ENCODE results near the gene CHRNA4.
"Not testable (repeated sequence)": the region's sequence is repeated elsewhere in the genome, so short reads cannot be mapped to it uniquely, and the experiment has no call there.

The CHRNA4 gene

DNA sequence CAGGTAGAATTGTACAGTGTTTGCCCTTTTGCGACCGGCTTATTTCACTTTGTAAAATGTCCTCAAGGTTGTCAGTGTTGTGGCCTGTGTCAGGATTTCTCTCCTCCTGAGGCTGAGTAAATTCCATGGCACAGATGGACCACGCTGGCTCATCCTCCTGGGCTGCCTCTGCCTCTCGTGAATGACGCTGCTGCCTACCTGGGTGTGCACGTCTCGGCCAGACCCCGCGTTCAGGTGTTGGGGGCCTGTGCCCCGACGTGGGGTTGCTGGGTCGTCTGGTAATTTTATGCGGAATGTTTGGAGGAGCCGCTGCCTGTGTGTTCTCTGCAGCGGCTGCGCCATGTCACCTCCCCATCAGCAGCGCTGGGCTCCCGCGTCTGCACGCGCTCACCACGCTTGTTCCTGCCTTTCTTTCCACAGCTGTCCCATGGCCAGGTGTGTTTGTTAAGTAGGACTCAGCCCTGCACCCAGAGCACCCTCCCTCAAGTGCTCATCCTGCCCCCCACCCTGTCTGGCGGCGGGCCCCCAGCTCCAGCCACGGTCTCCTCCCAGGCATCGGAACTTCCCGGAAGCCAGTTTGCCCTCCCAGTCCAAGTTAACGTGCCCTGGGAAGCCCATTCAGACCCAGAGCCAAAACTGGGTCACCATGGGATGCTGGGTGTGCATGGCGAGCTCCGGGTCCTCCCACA lies 36.1 kb upstream of the CHRNA4 start:
- no peak for DNase-seq

DNA sequence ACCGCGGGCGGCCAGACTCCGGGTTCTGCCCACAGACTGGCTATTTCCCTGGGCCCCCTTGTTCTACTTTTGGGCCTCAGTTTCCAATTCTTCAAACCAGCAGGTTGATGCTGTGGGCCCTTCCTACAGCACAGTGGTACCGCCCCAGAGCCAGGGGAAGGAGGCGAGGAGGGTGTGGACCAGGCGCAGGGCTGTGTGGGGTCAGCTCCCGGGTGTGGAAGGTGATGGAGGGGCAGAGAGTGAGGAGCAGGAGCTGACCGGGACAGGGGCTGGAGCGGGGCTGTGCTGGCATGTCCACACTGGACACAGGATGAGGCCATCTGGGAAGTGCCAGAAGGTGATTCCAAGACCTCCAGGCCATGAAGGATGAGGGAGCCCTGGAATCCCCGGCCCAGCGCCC lies 35.2 kb upstream of the CHRNA4 start:
- no peak for DNase-seq

- no peak for DNase-seq
Observed at GRCh38 chr20:63395723-63396122, 34.6 kb upstream of the CHRNA4 start.

DNA sequence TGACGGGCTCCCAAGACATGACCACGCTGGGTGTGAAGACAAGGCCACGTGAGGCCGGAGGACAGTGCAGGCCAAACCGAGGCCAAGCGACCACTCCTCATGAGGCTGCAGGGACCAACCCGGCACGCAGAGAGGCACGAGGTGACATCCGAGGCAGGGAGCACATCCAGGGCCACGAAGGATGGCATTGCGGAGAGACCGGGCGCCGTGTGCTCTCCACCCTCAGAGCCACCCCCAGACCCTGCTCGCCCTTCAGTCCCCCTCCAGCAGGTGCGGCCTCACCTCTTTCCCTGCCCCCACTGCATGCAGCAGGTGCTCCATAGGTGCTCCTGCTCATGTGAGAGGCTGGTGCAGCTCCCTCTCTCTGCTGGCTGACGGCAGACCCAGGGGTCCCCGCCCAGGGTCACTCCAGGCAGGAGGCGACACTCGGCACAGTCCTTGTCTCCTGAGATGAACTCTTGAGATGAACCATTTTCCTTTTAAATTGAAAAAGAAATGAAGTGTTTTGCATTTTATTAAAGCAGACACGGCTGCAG lies 33.8 kb upstream of the CHRNA4 start:
- no peak for DNase-seq

- no peak for DNase-seq
Observed at GRCh38 chr20:63394069-63394919, 33.1 kb upstream of the CHRNA4 start.

DNA sequence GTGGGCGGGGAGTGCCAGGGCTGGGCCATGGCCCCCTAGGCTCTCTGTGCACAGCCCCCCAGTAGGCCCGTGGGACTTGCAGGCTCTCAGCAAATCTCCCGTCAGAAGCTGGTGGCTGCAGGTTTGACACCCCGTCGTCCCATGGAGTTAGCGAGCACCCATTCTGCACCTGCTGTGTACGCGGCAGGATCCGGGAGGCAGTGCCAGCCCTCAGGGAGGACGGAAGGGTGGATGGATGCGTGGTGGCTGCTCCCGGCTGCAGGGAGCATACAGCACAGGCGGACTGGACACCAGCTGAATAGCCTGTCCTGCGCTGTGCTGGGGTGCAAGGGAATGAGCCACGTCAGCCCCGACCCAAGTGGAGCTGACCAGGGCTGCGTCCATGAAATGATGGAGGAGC lies 32.4 kb upstream of the CHRNA4 start:
- DNase-seq = no peak

DNA sequence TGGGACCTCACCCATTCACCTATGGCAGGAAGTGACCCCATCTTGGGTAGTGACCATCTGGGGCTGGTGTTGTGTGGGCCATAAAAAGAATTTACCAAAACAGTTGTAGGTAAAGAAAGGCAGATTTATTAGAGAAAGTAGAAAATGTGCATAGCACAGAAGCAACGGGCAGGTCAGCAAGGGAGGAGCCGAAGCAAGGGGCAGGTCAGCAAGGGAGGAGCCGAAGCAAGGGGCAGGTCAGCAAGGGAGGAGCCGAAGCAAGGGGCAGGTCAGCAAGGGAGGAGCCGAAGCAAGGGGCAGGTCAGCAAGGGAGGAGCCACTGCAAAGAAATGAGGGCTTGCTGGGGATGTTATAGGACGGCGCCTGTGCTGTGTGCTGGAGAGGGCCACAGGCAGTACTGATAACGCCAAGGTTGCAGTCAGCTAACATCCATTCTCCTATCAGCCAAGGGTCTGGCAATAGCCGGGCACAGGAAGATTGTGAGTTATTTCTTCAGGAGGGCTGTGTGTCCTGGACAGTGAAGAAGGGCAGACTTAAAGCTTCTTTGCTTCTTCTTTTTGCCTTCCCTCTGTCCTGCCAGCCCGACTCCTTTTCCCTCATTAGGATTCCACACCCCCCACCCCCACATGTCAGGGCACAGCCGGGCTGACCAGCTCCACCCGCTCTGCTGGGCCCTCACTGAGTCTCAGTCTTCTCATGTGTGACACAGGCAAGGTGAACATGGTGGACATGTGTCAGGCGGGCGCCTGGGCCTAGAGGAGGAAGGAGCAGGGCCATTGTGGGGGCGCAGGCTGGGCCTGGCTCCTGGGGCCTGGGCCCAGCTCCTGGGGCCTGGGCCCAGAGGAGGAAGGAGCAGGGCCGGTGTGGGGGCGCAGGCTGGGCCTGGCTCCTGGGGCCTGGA lies 31.6 kb upstream of the CHRNA4 start:
- no peak for DNase-seq

DNA sequence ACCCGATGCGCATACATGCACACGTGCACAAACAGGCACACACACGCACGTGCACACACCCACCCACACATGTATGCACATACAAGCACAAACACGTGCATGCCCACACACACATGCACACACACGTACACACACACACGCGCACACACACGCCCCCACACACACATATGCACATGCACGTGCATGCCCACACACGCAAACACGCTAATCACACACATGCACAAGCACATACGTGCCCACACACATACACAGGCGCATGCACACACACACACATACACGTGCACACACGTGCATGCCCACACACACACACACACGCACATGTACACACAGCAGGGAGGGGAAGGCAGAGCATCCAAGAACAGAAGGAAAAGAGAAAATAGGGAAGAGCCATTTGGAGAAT lies 26.8 kb upstream of the CHRNA4 start:
- no peak for DNase-seq

DNA sequence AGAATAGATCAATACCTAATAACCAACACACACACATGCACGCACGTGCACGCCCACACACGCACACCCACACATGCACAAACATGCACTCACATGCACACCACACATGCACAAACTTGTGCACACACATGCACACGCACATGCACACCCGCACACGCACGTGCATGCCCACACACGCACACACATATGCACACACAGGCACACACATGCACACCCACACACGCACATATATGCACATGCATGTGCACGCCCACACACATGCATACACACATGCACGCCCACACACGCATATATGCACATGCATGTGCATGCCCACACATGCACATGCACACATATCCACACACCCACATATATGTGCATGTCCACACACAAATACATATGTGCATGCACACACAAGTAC lies 26.2 kb upstream of the CHRNA4 start:
- DNase-seq = no peak

GRCh38 chr20:63386491-63386890 lies 25.3 kb upstream of the CHRNA4 start:
- DNase-seq = no peak

DNA sequence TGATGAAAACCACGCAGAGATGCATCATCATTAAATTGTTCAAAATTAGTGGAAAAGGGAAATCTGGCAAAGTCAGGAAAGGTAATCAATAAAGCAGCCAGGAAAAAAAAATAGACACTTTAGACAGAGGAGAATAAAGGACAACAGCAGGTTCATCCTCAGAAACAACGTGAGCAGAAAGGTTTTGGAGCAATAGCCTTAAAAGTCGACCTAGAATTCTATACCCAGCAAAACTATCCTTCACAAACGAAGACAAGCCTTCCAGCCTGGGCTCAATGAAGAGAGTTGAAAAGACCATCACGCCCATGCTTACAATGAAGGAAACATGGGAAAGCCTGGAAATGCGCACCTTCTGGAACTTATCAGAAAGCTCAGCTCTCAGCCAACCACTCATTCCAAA lies 24.7 kb upstream of the CHRNA4 start:
- DNase-seq = no peak

- no peak for DNase-seq
Observed at GRCh38 chr20:63384336-63384735, 23.2 kb upstream of the CHRNA4 start.

- no peak for DNase-seq
Observed at GRCh38 chr20:63383556-63383955, 22.4 kb upstream of the CHRNA4 start.

GRCh38 chr20:63382551-63383300 lies 21.6 kb upstream of the CHRNA4 start:
- DNase-seq = no peak

DNA sequence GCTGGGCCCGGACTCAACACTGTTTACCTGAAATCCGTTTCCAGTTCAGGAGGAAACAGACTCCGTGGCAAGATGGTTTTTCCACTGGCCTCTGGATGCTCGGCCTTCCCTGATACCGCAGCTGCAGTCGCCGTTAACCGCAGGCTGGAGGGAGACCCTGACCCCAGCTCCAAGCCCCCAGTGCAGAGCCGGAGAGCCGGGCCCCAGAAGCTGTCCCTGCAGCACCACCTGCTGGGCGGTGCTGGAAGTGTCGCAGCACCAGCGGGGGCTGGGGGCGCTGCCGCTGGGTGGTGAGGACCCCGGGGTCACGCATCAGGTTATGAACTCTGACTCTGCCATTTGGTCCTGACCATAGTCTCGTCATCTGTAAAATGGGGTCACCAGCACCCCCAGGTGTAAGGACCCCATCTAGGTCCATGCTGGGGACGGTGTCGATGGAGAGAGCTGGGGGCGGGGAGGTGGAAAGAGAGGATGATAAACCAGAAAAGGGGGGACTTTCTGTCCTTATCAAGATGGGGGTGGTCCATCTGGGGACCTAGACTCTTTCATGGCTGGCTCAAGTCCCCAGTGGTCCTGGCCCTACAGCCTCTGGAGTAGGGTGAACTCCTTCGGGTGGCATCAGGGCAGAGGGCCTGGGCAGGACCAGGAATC lies 20.8 kb upstream of the CHRNA4 start:
- peak; percentile 94 for DNase-seq

DNA sequence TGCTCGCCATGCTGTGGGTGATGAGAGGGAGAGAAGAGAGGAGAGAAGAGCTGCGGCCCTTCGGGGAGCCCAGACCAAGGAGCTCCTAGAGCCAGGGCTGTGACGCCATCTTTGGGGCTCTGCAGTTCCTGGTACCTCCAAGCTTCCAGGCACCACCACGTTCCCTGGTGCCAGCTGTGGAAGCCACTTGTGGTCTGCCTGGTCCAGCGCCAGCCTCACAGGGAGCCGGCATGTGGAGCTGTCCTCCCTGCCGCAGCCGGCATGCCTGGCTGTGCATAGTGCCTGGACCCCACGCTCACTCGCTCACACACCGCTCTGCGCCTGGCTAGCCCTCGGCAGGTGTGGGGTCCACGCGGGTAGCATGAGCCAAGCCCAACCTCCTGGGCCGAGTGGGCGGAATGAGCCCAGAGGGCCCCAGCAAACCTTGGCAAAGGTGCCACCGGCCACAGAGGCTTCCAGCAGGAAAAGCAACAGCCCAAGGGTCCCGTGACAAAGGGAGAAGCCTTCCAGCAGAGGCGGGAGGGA lies 19.3 kb upstream of the CHRNA4 start:
- DNase-seq = no peak

DNA sequence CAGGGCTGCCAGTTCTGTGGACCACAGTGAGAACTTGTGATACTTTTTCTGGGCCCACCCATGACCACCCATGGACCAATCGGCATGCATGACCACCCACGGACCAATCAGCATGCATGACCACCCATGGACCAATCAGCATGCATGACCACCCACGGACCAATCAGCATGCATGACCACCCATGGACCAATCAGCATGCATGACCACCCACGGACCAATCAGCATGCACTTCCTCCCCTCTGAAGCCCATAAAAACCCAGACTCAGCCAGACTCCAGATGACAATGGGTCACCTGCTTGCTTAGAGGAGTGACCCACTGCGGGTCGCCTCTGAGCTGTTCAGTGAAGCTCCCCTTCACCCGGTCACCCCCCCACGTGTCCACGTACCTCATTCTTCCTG lies 18.7 kb upstream of the CHRNA4 start:
- DNase-seq = not testable (repeated sequence)

- no peak for DNase-seq
Observed at GRCh38 chr20:63379296-63379695, 18.1 kb upstream of the CHRNA4 start.

GRCh38 chr20:63378626-63379025 lies 17.5 kb upstream of the CHRNA4 start:
- DNase-seq = peak; percentile 57

- DNase-seq = no peak
Observed at GRCh38 chr20:63377951-63378381, 16.8 kb upstream of the CHRNA4 start.

DNA sequence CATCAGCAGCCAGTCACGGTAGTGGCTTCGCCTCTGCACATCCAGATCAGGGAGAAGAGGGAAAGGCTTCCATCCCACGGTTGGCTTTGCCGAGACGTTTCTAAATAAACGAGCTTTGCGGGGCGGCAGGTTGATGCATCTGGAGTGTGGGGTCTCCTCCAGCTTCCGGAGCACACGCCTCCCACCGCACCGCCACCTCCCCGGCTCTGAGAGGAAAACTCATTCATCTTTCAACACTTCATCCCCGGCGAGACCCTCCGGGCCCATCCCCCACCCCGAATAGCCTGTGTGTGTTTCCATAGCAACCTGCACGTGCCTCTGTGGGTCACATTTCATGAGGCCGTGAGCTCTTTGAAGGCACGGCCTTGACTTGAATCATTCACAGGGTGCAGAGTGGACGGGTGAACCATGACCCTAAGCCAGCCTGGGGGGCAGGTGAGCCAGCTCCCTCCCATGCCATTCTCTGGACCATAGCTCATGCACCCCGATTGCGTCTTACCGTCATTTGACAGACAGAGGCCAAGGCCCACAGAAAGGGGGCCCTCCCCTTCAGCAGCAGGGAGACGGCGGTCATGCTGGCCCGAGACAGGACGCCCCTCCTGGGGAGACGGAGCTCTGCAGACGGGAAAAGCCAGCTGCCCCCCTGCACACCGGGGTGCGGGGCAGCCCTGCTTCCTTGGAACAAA lies 16.2 kb upstream of the CHRNA4 start:
- peak; percentile 44 for DNase-seq
